ENCODE data around the gene ENKD1.

GRCh38 chr16:67628216-67628615 is 38.3 kb downstream of the ENKD1 start:
- TF ChIP-seq POLR2A (IDR thresholded peaks at IDR 0.05) (no peak), CTCF (IDR thresholded peaks at IDR 0.05) (no peak)
